ENCODE measurements around the gene EEFSEC.

The EEFSEC gene

DNA sequence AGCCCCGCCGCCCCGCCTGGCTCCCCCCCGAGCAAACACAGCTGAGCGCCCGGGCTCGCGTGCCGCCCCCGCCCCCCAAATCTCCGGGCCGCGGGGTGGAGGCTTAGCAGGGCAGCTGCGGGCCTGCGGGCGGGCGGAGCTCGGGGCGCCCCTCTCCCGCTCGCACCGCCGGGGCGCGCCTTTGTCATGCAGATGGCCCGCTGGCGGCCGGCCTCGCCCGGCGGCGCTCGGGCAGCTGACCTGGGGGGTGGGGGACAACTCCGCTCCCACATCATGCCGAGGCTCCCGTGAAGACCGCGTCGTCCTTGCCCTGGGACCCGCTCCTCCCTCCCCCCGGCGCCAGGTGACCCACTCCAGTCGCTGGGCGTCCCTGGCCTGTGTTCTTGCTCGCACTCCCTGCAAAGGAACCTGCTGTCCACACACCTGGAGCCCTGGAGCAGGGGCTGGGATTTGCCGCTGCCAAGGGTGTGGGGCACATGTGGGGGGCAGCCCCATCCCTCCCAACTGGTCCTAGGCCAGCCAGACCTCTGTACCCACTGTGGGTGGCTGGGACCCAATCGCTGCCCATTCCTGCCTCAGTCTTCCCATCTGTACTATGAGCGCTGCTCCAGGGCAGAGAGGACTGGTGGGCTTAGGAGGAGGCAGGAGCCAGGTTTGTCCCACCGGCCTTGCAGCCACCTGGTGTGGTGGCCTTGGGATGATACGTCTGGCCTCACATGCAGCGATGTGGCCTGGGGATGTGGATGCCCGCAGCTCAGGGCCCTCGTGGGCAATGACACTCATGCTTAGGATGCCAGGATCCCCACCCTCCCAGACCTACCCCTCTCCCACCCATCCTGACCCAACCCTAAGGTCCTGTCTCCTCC lies 279.9 kb downstream of the EEFSEC start:
- no peak for DNase-seq

DNA sequence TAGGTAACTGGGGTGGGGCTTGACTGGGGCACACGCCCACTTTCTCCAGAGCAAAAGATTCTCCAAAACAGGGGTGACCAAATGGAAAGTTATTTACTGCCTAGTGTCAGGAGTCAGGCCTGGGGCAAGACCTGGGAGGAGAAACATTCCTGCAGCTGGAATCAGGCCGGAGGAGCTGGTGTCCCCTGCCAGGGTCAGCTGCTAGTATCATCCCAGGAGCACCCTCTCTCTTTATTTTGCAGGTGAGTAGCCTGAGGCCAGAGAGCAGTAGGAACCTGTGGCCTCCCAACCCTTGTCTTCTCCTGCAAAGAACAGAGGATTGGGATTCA lies 280.5 kb downstream of the EEFSEC start:
- no peak for DNase-seq

- no peak for DNase-seq
Observed at GRCh38 chr3:128434524-128434923, 281.2 kb downstream of the EEFSEC start.

DNA sequence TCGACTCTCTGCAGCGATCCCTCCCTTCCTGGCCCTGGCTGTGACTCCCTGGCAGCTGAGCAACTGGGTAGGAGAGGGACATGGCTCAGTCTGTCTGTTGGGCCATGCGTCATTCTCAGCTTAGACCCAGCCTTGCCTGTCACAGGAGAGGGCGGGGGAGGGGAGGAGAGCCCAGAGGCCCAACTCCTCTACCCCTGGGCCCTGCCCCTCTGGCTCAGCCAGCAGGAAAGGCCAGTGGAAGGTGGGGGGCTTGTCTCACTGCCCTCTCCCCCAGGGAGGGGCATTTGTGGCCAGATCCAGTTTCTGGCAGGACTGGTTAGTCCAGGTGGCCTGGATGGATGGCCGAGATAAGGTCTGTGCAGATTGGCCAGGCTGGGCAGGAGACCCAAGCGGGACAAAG lies 281.8 kb downstream of the EEFSEC start:
- no peak for DNase-seq

GRCh38 chr3:128435561-128435960 lies 282.3 kb downstream of the EEFSEC start:
- DNase-seq = no peak

DNA sequence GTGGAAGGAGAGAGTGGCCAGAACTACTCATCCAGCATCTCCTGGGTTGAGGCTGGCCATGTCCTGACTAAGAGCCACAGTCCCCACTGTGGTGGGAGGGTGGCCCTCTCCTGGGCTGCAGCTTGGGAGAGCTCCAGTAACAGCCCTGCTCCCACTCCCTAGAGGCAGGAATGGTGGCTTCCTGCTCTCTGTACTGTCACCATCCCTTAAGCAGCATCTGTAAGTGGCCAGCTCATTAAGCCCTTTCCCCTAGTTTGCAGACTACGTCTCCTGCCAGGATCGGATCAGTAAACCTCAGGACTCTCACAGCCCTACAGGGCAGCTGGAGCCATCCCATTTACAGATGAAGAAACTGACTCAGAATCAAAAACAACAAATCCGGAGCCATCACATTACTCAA lies 282.9 kb downstream of the EEFSEC start:
- DNase-seq = no peak

GRCh38 chr3:128438488-128439072 lies 285.3 kb downstream of the EEFSEC start:
- peak; percentile 8 for DNase-seq

- no peak for DNase-seq
Observed at GRCh38 chr3:128439226-128439625, 285.9 kb downstream of the EEFSEC start.

- no peak for DNase-seq
Observed at GRCh38 chr3:128442070-128442469, 288.8 kb downstream of the EEFSEC start.

DNA sequence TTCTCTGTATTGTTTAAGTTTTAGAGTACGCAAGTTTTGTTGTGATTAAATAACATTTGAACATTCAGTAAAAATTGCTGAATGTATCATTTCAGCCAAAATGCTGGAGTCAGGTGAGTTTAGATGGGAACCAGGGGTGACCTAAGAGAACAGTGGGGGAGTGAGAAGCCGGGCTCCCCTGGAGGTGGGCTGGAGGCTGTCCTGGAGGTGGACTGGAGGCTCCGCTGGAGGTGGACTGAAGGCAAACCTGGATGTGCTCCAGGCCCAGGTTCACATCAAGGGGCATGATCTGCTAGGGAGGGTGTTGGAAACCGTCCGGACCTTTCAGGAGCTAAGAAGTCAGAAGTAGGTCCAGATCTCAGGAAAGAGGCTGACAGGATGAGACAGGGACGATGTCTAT lies 289.7 kb downstream of the EEFSEC start:
- DNase-seq = no peak

GRCh38 chr3:128443771-128444170 lies 290.5 kb downstream of the EEFSEC start:
- DNase-seq = no peak

DNA sequence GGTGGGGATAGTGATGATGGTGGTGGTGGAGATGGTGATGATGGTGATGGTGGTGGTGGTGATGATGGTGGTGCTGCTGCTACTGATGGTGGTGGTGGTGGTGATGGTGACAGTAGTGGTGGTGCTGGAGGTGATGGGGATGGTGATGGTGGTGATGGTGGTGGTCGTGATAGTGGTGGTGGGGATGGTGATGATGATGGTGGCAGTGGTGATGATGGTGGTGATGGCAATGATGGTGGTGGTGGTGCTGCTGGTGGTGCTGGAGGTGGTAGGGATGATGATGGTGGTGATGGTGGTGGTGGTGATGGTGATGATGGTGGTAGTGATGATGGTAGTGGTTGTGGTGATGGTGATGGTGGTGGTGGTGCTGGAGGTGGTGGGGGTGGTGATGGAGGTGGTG lies 292.1 kb downstream of the EEFSEC start:
- no peak for DNase-seq

- no peak for DNase-seq
Observed at GRCh38 chr3:128446821-128447220, 293.5 kb downstream of the EEFSEC start.

- peak; percentile 88 for DNase-seq
Observed at GRCh38 chr3:128447561-128448013, 294.3 kb downstream of the EEFSEC start.

GRCh38 chr3:128448491-128448890 lies 295.2 kb downstream of the EEFSEC start:
- peak; percentile 66 for DNase-seq

- DNase-seq = peak; percentile 31
Observed at GRCh38 chr3:128449111-128449638, 295.9 kb downstream of the EEFSEC start.

- no peak for DNase-seq
Observed at GRCh38 chr3:128452120-128452519, 298.8 kb downstream of the EEFSEC start.

DNA sequence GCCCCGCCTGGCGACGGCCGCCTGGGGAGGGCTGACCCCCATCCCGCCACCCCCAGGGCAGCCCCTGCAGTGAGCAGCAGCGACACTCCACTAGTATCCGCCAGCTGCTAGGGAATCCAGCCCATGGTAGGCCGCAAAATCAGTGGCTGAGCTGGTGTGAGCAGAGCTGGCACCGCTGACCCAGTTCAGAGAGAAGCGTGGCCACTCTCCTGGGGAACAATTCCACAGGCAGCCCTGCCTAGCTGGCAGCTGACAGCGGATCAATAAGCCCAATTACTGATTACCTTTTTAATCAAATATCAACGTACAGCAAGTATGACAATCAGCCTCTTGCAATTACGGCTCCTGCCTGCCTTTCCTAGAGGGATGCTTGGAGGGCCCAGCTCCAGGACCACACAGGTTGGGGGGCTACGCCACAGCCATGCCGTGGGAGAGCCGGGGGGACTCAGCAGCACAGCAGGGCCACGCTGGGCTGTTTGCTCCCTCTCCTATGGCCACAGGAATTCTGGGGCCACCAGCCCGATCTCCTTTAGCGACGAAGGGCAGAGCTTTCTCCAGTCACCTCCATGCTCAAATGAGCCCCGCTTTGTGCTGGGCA lies 299.5 kb downstream of the EEFSEC start:
- DNase-seq = no peak

GRCh38 chr3:128453501-128454309 lies 300.4 kb downstream of the EEFSEC start:
- no peak for DNase-seq

DNA sequence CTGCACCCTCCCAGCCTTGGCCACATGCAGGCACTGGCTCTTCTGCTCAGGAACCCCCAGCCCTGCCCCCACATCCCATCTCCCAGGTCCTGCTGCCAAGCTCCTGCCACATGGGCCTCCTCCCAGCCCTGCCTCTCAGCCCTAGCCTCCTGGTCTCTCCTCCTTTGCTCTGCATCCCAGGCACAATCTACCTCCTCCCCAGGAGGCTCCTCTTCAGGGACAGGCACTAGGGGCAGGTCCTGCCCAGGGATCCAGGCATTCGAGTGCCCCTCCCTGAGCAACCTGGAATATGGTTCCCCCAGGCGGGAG lies 301.0 kb downstream of the EEFSEC start:
- no peak for DNase-seq

- no peak for DNase-seq
Observed at GRCh38 chr3:128455116-128455515, 301.8 kb downstream of the EEFSEC start.

DNA sequence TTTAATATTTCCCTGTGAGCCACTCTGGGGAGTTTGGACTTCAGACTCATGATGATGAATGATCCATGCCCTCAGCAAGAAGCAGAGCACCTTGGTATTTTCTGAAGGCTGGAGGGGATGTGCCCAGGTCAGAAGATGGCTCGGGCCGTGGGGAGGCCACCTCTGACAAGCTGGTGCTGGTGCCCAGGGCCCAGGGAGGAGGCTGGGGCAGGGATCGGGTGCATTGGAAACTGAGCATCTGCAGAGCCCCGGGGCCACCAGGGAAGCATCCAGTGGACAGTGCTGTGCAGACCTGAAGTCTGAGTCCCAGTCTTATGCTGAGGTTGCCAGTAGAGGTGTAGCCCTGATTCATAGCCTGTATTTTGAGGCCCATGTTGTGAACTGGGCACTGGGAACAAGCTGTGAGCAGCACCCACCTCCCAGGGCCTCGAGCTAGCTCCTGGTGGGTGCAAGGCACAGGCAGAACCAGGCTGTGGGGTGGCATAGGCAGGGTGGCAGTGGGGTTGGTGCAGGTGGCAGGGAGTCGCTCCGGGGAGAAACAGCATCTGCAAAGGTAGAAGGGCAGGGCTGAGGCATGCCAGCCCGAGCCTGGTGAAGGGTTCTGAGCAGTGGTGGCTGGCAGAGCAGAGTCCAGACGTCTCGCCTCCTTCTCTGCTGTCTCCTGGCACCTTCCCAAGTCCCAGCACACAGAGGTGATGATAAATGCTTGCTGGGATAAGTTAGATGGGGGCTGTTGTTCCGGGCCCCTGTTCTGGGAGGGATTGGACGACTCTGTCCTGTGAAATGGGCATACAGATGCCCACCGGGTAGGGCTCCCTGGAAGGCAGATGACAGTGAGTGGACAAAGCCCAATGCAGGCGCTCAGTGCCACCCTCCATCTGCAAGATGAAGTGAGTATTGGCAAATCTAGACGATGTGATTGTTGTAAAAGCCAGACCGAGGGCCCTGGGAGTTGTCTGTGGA lies 302.8 kb downstream of the EEFSEC start:
- no peak for DNase-seq

Data from activated CD4-positive, alpha-beta T cell treated with anti-CD3 and anti-CD28 coated beads, Interleukin-2, amount 50 U/mL, for 16 hours (primary cell).